K562 (cell line): ENCODE data around the gene PPP1R14C.

Source experiments
- KAT2B ChIP-seq: IDR thresholded peaks from one replicate; pipeline ENCODE4 v1.6.1; 2012; ENCODE audit warnings: low read depth, mild to moderate bottlenecking, control low read depth, inconsistent platforms, low read length, moderate library complexity
- TAF7 ChIP-seq: fragments of 450-650 bp; IDR thresholded peaks from 2 replicates; pipeline ENCODE4 v1.6.1; 2016; ENCODE audit warnings: missing genetic modification characterization, missing compliant biosample characterization
- ZFX ChIP-seq: sonication (generic); formaldehyde crosslinking; IDR thresholded peaks from 2 replicates; pipeline ENCODE4 v1.8.0; 2022; ENCODE audit warnings: mild to moderate bottlenecking, missing genetic modification reagents, moderate library complexity
- ZNF239 ChIP-seq: fragments of 250-450 bp; sonication (Bioruptor Pico); IDR thresholded peaks from 2 replicates; pipeline ENCODE4 v1.4.0; 2020; ENCODE audit warnings: mild to moderate bottlenecking
- TF ChIP-seq, protein P1 (sequence below): fragments of 250-450 bp; sonication (Bioruptor Pico); IDR thresholded peaks from 2 replicates; pipeline ENCODE4 v1.4.0; 2020; ENCODE audit warnings: mild to moderate bottlenecking, moderate library complexity, borderline replicate concordance
- TF ChIP-seq, protein P2 (sequence below): fragments of 150-350 bp; conservative IDR thresholded peaks from 2 replicates; pipeline ENCODE4 v1.6.1; 2014; ENCODE audit warnings: low read length
- TF ChIP-seq, protein P3 (sequence below), 3 experiments: IDR thresholded peaks in 2 of 3; conservative IDR thresholded peaks in 1 of 3; 2 replicates each; pipeline ENCODE4 v1.5.1; 2011 to 2012; ENCODE audit warnings: low read length in 3 of 3, mild to moderate bottlenecking in 3 of 3, control low read depth in 2 of 3, improper control_type of control experiment in 1 of 3, inconsistent platforms in 1 of 3, low read depth in 1 of 3, mixed read lengths in 1 of 3, moderate library complexity in 1 of 3; ENCODE audit not compliant: insufficient read depth in 2 of 3

DNA sequence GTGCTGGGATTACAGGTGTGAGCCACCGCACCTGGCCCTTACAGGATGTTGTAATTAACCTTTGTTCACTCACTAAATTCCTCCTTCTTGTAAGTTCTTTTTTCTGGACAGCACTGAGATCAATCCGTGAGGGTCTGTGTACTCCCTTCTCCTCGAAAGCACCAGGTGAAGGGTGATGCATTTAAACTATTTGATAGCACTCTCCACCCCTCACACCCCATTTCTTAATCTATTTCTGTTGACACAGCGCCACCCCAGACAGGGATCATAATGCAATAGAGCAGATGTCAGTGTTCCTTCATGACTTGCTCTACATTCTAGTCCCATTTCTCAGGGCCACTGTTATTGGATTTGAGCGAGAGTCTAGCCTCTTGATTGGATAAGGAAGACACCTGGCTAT is 46.3 kb downstream of the PPP1R14C start:
- TF ChIP-seq, protein P1, sequence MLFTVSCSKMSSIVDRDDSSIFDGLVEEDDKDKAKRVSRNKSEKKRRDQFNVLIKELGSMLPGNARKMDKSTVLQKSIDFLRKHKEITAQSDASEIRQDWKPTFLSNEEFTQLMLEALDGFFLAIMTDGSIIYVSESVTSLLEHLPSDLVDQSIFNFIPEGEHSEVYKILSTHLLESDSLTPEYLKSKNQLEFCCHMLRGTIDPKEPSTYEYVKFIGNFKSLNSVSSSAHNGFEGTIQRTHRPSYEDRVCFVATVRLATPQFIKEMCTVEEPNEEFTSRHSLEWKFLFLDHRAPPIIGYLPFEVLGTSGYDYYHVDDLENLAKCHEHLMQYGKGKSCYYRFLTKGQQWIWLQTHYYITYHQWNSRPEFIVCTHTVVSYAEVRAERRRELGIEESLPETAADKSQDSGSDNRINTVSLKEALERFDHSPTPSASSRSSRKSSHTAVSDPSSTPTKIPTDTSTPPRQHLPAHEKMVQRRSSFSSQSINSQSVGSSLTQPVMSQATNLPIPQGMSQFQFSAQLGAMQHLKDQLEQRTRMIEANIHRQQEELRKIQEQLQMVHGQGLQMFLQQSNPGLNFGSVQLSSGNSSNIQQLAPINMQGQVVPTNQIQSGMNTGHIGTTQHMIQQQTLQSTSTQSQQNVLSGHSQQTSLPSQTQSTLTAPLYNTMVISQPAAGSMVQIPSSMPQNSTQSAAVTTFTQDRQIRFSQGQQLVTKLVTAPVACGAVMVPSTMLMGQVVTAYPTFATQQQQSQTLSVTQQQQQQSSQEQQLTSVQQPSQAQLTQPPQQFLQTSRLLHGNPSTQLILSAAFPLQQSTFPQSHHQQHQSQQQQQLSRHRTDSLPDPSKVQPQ (CRISPR knock-in tag) = no peak
- TF ChIP-seq, protein P2, sequence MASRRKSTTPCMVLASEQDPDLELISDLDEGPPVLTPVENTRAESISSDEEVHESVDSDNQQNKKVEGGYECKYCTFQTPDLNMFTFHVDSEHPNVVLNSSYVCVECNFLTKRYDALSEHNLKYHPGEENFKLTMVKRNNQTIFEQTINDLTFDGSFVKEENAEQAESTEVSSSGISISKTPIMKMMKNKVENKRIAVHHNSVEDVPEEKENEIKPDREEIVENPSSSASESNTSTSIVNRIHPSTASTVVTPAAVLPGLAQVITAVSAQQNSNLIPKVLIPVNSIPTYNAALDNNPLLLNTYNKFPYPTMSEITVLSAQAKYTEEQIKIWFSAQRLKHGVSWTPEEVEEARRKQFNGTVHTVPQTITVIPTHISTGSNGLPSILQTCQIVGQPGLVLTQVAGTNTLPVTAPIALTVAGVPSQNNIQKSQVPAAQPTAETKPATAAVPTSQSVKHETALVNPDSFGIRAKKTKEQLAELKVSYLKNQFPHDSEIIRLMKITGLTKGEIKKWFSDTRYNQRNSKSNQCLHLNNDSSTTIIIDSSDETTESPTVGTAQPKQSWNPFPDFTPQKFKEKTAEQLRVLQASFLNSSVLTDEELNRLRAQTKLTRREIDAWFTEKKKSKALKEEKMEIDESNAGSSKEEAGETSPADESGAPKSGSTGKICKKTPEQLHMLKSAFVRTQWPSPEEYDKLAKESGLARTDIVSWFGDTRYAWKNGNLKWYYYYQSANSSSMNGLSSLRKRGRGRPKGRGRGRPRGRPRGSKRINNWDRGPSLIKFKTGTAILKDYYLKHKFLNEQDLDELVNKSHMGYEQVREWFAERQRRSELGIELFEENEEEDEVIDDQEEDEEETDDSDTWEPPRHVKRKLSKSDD = no peak
- TF ChIP-seq ZNF239 (CRISPR knock-in tag) (no peak), TAF7 (tag) (no peak), KAT2B (no peak), ZFX (CRISPR knock-in tag) (no peak)
- TF ChIP-seq, protein P3, sequence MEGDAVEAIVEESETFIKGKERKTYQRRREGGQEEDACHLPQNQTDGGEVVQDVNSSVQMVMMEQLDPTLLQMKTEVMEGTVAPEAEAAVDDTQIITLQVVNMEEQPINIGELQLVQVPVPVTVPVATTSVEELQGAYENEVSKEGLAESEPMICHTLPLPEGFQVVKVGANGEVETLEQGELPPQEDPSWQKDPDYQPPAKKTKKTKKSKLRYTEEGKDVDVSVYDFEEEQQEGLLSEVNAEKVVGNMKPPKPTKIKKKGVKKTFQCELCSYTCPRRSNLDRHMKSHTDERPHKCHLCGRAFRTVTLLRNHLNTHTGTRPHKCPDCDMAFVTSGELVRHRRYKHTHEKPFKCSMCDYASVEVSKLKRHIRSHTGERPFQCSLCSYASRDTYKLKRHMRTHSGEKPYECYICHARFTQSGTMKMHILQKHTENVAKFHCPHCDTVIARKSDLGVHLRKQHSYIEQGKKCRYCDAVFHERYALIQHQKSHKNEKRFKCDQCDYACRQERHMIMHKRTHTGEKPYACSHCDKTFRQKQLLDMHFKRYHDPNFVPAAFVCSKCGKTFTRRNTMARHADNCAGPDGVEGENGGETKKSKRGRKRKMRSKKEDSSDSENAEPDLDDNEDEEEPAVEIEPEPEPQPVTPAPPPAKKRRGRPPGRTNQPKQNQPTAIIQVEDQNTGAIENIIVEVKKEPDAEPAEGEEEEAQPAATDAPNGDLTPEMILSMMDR (IDR thresholded peaks at IDR 0.05 in 2 of 3, conservative IDR thresholded peaks at IDR 0.05 in 1 of 3; ENCODE audit: insufficient read depth in 2 of 3, low read depth in 1 of 3, low read length in 3 of 3) = peak in 2 of 3 experiments; percentile 14 to 38; a peak in 2 of 6 replicates
